Adipocyte (in vitro differentiated cells): ENCODE results near the gene MAPKAPK2.

ENCODE experiments used
- DNase-seq: peaks from one replicate; pipeline ENCODE4 v3.0.0-alpha.2; 2015; ENCODE audit warnings: low read depth
- H3K27me3 ChIP-seq: replicated peaks from 2 replicates; pipeline ENCODE4 v1.7.0; 2013; ENCODE audit warnings: mild to moderate bottlenecking, low read length, moderate library complexity; ENCODE audit not compliant: control insufficient read depth, insufficient read depth
- H3K36me3 ChIP-seq: 2 replicates; pipeline ENCODE4 v1.7.0; 2013; ENCODE audit warnings: low read length, mild to moderate bottlenecking, moderate library complexity; ENCODE audit not compliant: control insufficient read depth, insufficient read depth, severe bottlenecking
- H3K4me1 ChIP-seq: 2 replicates; pipeline ENCODE4 v1.7.0; 2013; ENCODE audit warnings: mild to moderate bottlenecking, low read length, moderate library complexity; ENCODE audit not compliant: control insufficient read depth, insufficient read depth
- H3K4me3 ChIP-seq: 2 replicates; pipeline ENCODE4 v1.7.0; 2013; ENCODE audit warnings: mild to moderate bottlenecking, low read length, moderate library complexity
- H3K9ac ChIP-seq: 2 replicates; pipeline ENCODE4 v1.7.0; 2013; ENCODE audit warnings: mild to moderate bottlenecking, low read length, moderate library complexity
- H3K9me3 ChIP-seq: 2 replicates; pipeline ENCODE4 v1.7.0; 2013; ENCODE audit warnings: mild to moderate bottlenecking, low read length, moderate library complexity; ENCODE audit not compliant: control insufficient read depth

Gene MAPKAPK2

DNA sequence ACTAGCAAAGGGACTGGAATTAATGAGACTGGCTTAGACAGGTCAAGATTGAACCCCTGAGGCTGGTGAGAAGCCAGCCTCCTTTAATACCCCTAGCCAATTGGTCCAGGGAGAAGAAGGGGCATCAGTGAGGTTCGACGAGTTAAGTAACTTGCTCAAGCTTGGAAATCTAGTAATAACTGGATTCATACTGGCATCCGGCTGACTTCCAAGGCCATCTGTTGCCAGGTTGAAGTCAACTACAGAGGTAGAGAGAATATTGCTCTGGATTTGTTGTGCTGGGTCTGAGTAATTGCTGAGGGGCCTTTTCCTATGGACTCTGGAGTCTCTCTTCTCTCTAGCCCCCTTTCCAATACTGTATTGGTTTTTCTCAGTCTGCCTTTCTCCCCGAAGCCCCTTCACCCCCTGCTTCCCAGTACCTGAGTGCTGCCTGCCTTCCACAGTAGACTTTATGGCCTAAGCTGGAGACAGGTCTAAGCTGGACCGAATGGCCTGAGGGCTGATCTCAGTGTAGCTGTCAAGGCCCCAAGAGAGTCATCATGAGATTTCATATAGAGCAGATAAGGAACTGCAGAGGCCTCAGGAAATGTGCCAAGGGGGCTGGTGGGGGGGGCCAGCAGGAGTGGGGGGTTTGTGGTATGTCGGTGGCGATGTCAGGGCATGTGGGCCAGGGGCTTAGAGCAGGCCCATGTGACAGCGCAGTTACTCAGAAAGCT, 43.4 kb downstream of the MAPKAPK2 start:
- Histone ChIP-seq H3K36me3 (peaks cover 40% of the 10 kb centered on the region), H3K9ac (no peak overlapping the region)

DNA sequence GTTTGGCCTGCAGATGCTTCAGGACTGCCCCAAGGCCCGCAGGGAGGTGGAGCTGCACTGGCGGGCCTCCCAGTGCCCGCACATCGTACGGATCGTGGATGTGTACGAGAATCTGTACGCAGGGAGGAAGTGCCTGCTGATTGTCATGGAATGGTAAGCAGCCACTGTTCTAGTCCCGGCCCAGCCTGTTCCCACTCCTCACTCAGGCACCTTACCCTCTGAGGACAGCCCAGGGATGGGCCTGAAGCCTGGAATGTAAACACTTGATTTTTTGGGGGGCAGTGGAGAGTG, 43.9 kb downstream of the MAPKAPK2 start:
- H3K4me3 ChIP-seq: no peak overlapping the region
- H3K4me1 ChIP-seq: peaks cover 30% of the 10 kb centered on the region
- no peak for DNase-seq
- peaks cover 43% of the 10 kb centered on the region for H3K36me3 ChIP-seq
- H3K9ac ChIP-seq: no peak overlapping the region
- no peaks in the 10 kb centered on the region for H3K27me3 ChIP-seq
- H3K9me3 ChIP-seq: no peaks in the 10 kb centered on the region

More for the DNA sequence above, 43.4 kb downstream of the MAPKAPK2 start:
- no peaks in the 10 kb centered on the region for H3K9me3 ChIP-seq
- H3K4me1 ChIP-seq: peaks cover 35% of the 10 kb centered on the region
- no peaks in the 10 kb centered on the region for H3K27me3 ChIP-seq
- H3K4me3 ChIP-seq: no peak overlapping the region
- no peak for DNase-seq

DNA sequence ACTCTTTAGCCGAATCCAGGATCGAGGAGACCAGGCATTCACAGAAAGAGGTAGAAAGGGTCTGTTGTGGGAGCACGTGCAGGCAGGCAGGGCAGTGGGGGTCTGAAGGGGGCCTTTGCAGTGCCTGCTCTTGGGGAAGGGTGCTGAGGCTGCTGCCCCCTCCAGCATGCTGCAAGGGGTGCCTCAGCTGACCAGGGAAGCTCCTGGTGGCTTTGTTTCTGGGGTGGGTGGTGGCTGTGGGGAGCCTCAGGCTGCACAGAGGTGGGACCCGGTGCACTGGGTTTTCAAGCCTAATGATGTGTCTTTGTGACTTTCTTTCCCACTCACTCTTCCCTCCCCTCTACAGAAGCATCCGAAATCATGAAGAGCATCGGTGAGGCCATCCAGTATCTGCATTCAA, 44.3 kb downstream of the MAPKAPK2 start:
- Histone ChIP-seq H3K36me3 (peaks cover 47% of the 10 kb centered on the region), H3K9ac (no peak overlapping the region), H3K9me3 (no peaks in the 10 kb centered on the region), H3K4me1 (peaks cover 26% of the 10 kb centered on the region), H3K27me3 (no peaks in the 10 kb centered on the region), H3K4me3 (no peak overlapping the region)
- no peak for DNase-seq

DNA sequence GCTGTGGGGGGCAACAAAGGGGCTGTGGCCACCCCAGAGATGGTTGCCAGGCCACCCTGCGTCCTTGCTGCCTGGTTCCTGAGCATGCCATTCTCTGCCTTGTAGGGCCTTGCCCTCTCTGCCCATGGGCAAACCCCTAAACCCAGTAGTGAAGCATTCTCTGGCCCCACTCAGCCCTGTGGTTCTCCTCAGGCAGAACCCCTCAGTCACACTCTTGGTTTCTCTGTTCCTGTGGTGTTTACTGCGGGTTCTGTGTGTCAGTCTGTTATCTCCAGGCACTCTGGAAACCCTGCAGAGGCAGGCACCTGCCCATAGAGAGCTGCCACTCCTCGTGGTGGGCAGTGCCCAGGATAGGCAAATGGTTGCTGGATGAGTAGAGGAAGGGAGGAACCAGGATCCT, 44.8 kb downstream of the MAPKAPK2 start:
- no peak for DNase-seq
- H3K9ac ChIP-seq: no peak overlapping the region

DNA sequence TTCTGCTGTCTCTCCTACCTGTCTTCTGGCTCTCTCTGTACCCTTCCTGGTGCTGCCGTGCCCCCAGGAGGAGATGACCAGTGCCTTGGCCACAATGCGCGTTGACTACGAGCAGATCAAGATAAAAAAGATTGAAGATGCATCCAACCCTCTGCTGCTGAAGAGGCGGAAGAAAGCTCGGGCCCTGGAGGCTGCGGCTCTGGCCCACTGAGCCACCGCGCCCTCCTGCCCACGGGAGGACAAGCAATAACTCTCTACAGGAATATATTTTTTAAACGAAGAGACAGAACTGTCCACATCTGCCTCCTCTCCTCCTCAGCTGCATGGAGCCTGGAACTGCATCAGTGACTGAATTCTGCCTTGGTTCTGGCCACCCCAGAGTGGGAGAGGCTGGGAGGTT, 47.8 kb downstream of the MAPKAPK2 start:
- Histone ChIP-seq H3K4me1 (no peaks in the 10 kb centered on the region), H3K9ac (no peak overlapping the region), H3K36me3 (peaks cover 65% of the 10 kb centered on the region), H3K27me3 (no peaks in the 10 kb centered on the region), H3K9me3 (no peaks in the 10 kb centered on the region), H3K4me3 (no peak overlapping the region)
- DNase-seq: no peak

More for the DNA sequence above, 44.8 kb downstream of the MAPKAPK2 start:
- H3K27me3 ChIP-seq: no peaks in the 10 kb centered on the region
- no peak overlapping the region for H3K4me3 ChIP-seq
- H3K9me3 ChIP-seq: no peaks in the 10 kb centered on the region
- H3K36me3 ChIP-seq: peaks cover 51% of the 10 kb centered on the region
- H3K4me1 ChIP-seq: peaks cover 21% of the 10 kb centered on the region

DNA sequence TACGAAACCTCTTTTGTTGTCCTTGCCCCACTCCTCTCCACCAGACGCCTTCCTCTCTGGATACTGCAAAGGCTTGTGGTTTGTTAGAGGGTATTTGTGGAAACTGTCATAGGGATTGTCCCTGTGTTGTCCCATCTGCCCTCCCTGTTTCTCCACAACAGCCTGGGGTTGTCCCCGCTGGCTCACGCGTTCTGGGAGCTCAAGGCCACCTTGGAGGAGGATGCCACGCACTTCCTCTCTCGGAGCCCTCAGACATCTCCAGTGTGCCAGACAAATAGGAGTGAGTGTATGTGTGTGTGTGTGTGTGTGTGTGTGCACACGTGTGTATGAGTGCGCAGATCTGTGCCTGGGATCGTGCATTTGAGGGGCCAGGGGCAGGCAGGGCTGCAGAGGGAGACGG, 48.3 kb downstream of the MAPKAPK2 start:
- Histone ChIP-seq H3K9me3 (no peaks in the 10 kb centered on the region), H3K27me3 (no peaks in the 10 kb centered on the region), H3K9ac (no peak overlapping the region), H3K36me3 (peaks cover 65% of the 10 kb centered on the region), H3K4me3 (no peak overlapping the region), H3K4me1 (no peaks in the 10 kb centered on the region)
- no peak for DNase-seq

DNA sequence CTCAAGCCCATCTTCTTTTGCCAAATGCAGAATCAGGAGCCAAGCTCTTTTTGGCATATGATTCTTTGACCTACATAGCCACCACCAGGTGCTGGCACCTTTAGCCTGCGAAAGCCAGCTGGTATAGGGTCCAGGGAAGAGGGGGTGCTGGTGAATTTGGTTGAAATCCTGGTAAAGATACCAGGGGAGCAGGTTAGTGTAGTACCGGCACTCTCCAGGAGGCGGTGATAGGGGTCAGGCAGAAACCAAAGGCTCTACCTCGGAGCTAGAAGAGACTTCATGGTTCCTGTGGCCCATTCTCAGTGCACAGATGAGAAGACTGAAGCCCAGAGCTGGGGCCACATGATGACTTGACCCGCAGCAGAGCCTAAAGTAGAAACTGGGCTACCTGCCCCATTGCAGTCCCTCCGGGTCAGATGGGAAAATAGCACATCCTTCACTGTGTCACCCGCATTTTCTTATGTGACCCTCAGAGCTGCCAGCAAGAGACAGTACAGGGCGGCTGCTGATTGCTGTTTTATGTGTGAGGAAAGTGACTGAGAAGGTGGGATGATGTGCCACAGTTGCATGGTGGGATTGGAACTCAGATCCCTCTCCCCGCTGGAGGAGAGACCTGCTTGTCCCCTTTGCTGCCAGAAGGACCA, 49.9 kb downstream of the MAPKAPK2 start:
- Histone ChIP-seq H3K4me1 (peaks cover 5% of the 10 kb centered on the region), H3K27me3 (no peaks in the 10 kb centered on the region), H3K9ac (no peak overlapping the region), H3K9me3 (no peaks in the 10 kb centered on the region), H3K4me3 (no peak overlapping the region), H3K36me3 (peaks cover 60% of the 10 kb centered on the region)
- peak; percentile 65 for DNase-seq

DNA sequence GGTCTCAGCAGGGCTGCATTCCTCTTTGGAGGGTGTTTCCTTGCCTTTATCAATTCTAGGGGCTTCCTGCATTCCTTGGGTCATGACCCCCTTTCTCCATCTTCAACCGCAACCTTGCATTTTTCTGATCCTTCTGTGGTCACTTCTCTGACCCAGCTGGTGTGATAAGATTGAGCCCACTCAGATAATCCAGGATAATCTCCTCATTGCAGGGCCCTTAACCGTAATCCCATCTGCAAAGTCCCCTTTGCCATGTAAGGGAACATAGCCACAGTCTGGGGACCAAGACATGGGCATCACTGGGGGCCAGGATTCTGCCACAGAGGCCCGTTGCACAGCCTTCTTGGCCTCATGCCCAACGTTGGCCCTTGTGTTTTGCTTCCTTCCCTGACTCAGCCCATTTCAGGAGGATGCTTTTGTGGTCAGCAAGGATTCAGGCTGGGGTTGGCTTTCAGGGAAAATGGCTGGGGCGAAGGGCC, 50.9 kb downstream of the MAPKAPK2 start:
- peaks cover 5% of the 10 kb centered on the region for H3K4me1 ChIP-seq
- H3K9ac ChIP-seq: no peak overlapping the region
- DNase-seq: no peak
- H3K4me3 ChIP-seq: no peak overlapping the region
- no peaks in the 10 kb centered on the region for H3K27me3 ChIP-seq
- no peaks in the 10 kb centered on the region for H3K9me3 ChIP-seq
- peaks cover 50% of the 10 kb centered on the region for H3K36me3 ChIP-seq

DNA sequence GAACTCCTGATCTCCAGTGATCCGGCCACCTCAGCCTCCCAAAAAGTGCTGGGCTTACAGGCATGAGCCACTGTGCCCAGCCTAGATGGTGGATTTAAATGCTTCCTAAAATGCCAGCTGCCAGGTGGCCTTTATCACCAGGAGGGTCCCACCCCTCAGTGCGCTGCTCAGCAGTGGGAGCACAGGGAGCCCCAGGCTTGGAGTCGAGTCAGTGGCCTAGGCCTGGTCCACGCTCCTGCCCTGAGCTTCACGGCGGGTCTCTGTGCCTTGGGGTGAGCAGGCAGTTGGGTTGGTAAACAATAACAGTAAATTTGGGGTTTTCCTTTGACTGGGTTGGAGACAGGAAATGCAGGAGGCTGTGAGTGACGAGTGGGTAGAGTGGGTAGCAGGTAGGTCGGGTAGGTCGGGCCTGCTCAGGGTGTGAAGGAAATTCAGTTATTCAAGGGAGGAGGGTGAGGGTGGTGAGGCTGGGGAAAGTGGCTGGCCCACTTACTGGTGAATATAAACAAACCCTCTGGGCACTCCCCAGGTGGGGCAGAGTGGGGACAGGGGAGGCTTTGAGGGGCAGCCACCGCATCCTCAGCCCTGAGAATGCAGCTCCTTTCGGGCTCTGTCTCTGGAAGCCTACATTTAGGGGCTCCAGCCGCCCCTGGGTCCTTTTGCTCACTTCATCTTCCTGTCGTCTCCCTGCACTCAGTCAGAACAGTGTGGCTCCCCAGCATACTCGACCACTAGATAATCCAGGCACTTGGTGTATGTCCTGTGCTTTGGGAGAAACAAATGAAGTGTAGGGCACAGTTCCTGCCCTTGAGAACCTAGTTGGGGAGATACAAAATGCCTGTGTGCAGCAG, 52.4 kb downstream of the MAPKAPK2 start:
- Histone ChIP-seq H3K9me3 (no peaks in the 10 kb centered on the region), H3K36me3 (peaks cover 35% of the 10 kb centered on the region), H3K27me3 (no peaks in the 10 kb centered on the region), H3K4me1 (peaks cover 5% of the 10 kb centered on the region), H3K4me3 (no peak overlapping the region), H3K9ac (no peak overlapping the region)
- DNase-seq: no peak

DNA sequence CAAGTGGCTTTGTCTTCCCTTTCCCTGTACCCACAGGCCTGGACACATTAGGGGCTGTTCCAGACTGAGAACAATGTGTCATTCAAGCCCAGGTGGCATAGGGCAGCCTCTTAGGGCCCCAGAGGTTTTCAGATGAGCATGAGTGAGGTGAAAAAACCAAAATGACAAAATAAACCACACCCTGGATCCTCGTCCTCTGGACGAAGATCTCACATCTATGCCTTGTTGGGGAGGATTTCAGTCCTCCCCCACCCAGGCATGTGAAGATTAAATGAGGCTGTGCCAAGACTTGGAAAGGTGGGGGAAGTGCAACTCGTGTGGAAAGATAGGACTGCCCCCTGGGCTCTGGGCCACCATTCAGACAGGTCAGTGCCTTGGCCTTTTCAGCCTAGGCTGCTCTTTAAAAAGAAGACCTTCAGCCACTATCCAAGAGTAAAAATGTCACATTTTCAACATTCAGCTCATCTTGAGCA, 53.1 kb downstream of the MAPKAPK2 start:
- no peaks in the 10 kb centered on the region for H3K27me3 ChIP-seq
- no peak for DNase-seq

More for the DNA sequence above, 53.1 kb downstream of the MAPKAPK2 start:
- no peak overlapping the region for H3K9ac ChIP-seq
- H3K36me3 ChIP-seq: peaks cover 29% of the 10 kb centered on the region
- H3K4me3 ChIP-seq: no peak overlapping the region
- peaks cover 5% of the 10 kb centered on the region for H3K4me1 ChIP-seq
- H3K9me3 ChIP-seq: no peaks in the 10 kb centered on the region
